GM19467 (cell line): ENCODE data around the gene ARRDC1.
"Not testable (repeated sequence)": the region's sequence is repeated elsewhere in the genome, so short reads cannot be mapped to it uniquely, and the experiment has no call there.

Experiments used
- ATAC-seq: cut with Tn5 transposase; IDR thresholded peaks from one replicate; pipeline ENCODE4 v1.9.1; 2021; ENCODE audit warnings: mild to moderate bottlenecking, moderate library complexity; ENCODE audit not compliant: unreplicated experiment

The ARRDC1 gene

DNA sequence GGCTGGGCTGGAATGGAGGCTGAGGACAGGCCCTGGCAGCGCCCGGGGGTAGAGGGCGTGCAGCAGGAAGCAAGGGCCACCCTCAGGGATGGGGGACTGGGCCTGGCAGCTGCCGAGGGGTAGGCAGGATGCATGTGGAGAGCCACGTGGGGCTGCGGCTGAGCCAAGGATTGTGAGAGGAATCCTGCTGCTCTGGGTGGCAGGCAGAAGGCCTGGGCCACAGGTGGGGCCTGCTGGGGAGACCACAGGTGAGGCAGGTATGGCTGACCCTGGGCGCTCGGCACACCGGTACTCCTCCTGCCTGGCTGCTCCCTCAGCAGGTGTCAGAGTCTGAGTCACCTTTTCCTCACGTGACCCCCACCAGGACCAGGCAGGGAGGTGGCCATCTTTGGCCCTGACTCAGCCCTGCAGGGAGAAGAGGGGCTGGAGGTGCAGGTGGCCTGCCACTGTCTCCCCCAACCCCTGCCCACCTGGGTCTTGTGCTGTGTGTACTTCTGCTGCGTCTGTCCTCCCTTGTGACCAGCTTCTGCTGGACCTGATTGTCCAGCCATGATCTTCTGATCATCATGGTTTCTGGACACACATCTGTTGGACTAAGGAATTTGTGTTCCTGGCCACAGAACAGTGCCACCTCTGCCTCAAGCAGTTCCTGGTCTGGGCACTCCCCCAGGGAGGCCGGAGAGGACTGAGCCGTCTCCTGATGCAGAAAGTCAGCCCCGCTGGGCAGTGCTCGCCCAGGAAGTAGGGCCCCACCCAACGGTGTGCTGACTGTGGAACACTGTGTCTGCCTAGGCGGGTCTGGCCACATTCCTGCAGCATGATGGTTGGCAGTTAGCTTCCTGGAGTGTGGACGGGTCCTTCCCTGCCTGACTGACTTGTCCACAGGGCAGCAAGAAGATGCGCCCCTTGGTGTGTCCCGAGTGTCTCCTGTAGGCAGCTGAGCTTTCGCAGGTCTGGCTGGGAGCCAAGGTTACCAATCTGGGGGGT lies 6.4 kb downstream of the ARRDC1 start:
- ATAC-seq, result no peak

DNA sequence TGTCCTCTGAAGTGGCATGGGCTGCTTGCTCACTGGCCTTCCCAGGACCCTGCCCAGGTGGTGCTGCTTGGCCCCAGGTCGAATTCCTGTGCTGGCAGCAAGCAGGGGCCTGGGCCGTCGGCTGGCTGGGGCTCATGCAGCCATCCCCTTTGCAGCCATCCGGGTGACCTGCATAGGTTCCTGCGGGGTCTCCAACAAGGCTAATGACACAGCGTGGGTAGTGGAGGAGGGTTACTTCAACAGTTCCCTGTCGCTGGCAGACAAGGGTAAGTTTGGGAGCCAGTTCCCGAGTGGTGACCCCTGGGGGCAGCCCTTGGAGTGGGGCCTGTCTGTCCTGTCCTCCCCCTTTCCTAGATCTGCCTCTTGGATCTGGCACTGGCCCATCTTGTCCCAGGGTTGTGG lies 7.3 kb downstream of the ARRDC1 start:
- no peak for ATAC-seq

DNA sequence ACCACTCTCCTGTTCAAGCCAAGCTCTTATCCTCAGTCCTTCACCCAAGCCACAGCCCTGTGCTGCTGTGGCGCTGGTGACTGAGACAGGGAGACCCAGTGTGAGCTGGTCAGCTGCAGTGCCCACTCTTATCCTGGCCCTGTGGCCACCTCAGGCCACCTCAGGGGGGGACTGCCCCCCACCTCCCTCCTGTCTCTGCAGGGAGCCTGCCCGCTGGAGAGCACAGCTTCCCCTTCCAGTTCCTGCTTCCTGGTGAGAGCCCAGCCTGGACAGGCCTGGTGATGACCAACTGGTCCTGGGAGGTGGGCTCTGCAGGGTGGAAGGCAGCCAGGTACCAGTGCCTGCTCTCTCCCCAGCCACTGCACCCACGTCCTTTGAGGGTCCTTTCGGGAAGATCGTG lies 7.8 kb downstream of the ARRDC1 start:
- ATAC-seq, result no peak

DNA sequence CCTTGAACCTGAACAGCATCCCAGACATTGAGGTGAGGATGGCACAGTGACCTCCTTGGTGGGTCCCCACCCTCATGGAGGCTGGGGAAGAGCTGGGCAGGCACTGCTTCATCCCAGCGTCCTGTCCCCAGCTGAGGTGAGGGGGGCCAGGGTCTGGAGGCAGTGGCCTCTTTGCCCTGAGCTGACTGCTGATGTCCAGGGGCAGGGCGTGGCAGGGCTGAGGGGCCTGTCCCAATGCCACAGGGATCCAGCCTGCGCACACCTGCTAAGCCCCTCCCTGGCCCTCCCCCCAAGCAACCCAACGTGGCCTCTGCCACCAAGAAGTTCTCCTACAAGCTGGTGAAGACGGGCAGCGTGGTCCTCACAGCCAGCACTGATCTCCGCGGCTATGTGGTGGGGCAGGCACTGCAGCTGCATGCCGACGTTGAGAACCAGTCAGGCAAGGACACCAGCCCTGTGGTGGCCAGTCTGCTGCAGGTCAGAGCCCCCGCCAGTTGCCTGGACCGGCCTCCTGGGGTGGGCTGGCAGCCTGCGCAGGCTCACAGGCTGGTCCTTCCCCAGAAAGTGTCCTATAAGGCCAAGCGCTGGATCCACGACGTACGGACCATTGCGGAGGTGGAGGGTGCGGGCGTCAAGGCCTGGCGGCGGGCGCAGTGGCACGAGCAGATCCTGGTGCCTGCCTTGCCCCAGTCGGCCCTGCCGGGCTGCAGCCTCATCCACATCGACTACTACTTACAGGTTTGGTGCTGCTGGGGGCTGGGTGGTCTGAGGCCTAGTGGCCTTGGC lies 8.4 kb downstream of the ARRDC1 start:
- no peak for ATAC-seq

DNA sequence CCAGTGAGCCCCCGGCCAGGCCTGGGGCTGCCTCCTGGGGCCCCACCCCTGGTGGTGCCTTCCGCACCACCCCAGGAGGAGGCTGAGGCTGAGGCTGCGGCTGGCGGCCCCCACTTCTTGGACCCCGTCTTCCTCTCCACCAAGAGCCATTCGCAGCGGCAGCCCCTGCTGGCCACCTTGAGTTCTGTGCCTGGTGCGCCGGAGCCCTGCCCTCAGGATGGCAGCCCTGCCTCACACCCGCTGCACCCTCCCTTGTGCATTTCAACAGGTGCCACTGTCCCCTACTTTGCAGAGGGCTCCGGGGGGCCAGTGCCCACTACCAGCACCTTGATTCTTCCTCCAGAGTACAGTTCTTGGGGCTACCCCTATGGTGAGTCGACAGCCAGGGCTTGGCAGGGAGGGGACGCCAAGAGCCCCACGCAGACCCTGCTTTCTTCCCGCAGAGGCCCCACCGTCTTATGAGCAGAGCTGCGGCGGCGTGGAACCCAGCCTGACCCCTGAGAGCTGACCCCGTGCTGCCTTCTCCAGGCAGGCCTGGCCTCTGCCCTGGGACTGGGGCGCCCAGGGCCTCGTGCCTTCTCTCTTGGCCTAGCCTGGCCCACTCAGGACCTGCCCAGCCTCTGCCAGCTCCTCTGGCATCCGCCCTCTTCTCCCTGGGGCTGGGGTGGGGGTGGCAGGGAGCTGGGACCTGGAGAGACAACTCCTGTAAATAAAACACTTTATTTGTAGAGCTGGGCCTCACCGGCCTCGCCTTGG lies 9.3 kb downstream of the ARRDC1 start:
- ATAC-seq, result no peak

DNA sequence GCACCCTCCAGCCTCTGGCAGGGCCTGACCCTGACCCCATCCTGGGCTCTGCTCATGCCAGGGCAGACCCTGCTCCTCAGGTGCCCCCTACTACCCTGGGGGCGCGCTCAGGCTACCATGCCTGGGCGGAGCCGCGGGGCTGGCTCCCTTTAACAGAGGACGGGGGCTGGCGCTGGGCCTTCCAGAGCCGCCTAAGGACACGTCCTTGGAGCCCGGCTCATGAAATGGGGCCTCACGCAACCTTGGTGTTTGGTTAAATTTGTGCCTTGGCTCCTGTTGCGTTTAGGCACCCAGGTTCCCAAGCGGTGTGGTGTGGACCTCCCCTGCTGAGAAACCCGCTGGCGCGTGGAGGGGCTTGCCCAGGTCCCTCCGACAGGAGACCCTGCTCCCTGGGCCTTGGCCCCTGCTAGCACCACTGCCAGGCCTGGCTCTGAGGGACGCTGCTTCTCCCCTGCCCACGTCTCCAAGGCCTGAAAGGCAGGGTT lies 9.9 kb downstream of the ARRDC1 start:
- ATAC-seq, result no peak

DNA sequence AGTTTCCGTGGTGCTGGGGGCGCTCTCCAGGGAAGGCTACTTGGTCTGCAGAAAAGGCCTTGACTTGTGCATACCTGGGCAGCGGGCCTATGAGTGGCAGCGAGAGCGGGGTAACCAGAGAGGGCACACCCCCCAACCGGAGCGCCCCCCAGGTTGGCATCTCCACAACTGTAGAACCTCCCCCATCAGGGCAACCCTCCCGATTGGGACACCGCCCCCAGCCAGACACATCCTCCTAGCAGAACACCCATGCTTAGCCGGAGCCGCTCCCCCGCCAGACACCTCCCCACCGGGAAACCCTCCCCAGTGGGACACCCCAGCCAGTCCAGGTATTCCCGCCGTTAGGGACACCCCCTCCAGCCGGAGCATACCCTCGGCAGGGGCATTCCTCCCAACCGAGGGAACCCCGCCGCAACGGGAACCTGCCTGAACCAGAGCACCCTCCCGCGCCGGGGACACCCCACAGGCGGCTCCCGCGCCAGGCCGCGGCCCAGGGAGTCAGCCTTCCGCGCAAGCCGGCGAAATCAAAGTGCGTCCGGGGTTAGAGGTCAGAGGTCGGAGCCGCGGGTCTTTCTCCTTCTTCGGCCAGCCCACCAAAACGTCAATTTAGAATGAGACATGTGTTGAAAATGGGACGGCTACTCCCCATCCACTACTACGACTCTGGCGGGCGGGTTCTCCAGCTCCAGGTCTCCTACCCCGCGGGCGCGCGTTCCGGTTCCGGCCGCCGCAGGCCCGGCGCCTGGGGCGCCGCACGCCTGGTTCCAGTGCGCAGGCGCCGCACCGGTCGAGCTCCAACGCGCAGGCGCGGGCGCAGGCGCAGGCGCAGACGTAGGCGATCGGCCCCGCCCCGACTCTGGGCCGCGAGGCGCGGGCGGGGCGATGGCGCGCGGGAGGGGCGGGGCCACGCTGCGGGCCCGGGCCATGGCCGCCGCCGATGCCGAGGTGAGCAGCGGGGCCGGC lies 12.9 kb downstream of the ARRDC1 start, which contains the start of gene EHMT1:
Gene EHMT1, plus strand, starts transcription at position 901 of the 963 bp plus-strand sequence. Its CDS starts 24 bp downstream, at position 925.
- peak; percentile 62 for ATAC-seq

DNA sequence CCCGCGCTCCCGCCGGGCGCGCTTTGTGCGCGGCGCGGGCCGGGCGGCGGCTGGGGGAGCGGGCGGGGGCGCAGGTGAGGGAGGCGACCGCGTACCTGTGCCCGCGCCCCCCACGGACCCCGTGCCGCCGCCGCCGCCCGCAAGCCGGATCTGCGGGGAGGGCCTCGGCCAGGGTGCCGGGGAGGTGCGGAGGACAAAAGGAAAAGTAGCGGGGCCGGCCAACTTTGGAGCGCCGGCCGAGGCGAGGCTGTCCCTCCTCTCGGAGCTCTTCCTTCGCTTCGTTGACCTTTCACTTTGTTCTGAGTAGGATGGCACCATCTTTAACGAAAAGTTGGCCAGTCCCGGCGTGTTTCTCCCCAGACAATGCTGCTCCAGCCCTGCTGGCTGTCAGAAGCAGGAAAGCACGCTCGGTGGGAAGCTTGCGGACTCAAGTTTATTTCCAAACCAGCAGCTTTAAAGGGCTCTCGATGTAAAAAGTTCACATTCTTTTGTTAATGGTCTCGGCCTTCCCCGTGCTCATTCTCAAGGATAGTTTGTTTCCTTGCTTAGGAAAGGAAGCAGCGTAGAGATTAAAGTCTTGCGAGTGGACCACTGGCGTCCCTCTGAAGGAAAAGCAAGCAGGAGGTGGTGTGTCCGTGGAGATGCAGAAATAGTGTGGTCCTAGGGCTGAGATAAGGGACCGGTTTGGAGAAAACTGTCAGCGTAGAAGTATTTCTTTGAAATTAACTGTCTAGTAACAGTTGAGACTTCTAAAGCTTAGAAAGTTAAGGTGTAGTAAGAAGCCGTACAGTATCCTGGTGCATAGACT lies 14.0 kb downstream of the ARRDC1 start:
- ATAC-seq, result peak; percentile 20

DNA sequence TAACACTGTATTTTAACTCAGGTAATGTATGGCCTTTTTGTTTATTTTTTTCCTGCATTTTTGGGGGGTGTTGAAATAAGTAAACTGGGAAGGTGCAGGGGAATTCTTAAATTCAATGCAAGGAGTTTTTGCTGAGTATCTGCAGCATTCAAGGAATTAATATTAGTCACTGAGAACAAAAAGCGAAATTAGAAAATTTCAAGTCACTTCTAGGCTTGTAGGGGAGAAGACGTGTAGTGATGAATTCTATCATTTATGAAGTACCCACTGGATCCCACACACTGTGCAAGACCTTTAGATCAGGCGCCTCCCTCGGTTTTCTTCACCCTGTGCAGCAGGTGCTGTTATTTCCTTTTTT lies 14.5 kb downstream of the ARRDC1 start:
- ATAC-seq, result no peak

DNA sequence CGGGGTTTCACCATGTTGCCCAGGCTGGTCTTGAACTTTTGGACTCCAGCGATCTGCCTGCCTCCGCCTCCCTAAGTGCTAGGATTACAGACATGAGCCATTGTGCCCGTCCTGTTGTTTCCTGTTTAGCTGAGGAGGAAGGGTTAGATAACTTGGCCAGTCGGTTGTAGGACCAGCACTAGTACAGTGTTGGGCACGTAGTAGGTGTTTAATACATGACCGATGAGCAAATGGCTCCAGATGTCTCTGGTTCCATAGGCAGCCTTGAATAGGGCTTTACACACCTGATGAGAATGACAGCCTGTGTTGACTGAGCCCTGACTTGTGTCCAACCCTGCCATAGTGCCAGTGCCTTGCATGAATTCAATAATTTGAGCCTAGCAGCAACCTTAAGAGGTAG lies 15.1 kb downstream of the ARRDC1 start:
- ATAC-seq, result no peak

DNA sequence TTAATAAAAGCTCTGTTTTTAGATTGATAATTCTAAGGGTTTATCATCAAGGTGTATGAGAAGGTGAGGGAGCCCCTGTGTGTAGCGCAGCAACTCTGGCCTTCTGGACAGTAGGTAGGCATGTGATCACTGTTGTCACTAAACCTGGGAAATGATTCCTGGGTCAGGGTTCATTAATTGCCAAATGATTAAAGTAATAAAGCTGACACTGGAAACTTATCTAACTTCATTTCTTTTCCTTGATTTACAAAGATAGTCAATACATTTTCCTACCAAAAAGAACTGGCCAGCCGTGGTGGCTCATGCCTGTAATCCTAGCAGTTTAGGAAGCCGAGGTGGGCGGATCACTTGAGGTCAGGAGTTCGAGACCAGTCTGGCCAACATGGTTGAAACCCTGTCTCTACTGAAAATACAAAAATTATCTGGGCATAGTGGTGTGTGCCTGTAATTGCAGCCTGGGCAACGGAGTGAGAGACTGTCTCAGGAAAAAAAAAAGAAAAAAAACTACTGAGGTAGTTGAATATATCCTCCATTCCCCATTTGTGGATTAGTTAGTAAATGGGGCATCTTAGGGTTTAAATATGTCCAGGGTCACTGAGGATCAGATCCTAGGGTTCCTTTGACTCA lies 15.8 kb downstream of the ARRDC1 start:
- ATAC-seq, result no peak

DNA sequence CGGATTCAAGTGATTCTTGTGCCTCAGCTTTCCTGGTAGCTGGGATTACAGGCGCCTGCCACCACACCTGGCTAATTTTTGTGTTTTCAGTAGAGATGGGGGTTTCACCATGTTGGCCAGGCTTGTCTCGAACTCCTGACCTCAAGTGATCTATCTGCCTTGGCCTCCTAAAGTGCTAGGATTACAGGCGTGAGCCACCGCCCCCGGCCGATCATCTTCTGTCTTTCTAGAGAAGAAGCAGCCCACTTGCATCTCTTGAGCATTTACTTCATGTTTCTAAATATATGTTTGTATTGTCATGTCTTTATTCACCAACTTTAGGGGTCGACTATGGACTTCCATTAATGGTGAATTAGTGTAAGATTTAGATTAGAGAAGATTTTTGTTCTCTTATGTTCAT lies 16.7 kb downstream of the ARRDC1 start:
- not testable (repeated sequence) for ATAC-seq

DNA sequence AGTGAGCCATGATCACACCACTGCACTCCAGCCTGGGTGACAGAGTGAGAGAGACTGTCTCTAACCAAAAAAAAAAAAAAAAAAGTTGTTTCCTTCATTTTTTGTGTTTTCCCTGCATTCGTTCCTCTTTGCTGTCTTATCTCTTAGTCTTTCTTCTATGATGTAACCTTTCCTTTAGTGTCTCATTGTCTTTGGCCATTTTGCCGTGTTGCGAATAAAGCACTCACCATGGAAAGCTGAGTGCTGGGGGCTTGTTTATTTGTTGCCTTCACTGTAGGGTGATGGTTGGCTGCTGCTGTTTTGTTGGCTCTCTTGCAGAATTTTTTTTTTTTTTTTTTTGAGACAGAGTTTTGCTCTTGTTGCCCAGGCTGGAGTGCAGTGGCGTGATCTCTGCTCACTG lies 21.0 kb downstream of the ARRDC1 start:
- ATAC-seq, result no peak

DNA sequence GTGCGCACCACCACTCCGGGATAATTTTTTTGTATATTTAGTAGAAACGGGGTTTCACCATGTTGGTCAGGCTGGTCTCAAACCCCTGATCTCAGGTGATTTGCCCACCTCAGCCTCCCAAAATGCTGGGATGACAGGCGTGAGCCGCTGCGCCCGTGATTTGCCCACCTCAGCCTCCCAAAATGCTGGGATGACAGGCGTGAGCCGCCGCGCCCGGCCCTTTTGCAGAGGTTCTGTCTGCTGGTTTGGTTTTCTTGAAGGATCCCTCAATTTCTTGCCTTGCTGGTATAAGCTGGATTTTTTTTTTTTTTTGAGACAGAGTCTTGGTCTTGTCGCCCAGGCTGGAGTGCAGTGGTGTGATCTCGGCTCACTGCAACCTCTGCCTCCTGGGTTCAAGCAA lies 21.9 kb downstream of the ARRDC1 start:
- ATAC-seq, result not testable (repeated sequence)

DNA sequence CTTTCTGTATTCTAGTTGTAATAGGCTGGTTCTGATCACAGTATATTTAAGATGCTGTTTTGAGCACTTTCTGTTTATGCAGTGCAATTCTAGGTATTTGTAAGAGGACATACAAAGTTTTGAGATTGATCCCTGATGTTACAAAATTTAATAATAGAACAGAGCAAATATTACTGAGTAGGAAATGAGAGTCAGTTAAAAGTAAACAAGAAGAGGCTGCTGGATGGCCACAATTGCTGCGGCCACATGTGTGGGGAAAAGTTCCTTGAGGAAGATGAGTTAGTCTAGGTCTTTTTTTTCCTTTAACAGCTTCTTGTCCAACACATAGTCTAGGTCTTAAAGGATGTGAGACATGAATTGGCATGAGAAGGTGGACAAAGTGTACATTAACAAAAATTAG lies 24.6 kb downstream of the ARRDC1 start:
- ATAC-seq, result no peak

DNA sequence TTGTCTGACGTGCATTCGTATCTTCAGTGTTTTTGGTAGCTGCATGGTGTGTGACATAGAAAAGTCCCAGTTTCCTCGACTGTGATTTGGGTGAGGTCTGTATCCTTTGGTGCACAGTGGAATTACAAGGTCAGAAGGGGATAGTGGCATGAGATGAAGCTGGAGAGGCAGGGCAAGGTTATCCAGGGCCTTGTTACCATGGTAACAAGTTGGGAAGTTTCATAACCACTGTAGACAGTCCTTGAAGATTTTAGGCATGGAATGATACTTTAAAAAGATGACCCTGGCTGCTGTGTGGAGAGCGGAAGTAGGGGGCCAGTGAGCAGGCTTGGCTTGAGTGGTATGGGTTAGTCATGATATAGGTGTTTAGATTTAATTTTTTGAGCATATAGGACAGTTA lies 25.2 kb downstream of the ARRDC1 start:
- no peak for ATAC-seq

DNA sequence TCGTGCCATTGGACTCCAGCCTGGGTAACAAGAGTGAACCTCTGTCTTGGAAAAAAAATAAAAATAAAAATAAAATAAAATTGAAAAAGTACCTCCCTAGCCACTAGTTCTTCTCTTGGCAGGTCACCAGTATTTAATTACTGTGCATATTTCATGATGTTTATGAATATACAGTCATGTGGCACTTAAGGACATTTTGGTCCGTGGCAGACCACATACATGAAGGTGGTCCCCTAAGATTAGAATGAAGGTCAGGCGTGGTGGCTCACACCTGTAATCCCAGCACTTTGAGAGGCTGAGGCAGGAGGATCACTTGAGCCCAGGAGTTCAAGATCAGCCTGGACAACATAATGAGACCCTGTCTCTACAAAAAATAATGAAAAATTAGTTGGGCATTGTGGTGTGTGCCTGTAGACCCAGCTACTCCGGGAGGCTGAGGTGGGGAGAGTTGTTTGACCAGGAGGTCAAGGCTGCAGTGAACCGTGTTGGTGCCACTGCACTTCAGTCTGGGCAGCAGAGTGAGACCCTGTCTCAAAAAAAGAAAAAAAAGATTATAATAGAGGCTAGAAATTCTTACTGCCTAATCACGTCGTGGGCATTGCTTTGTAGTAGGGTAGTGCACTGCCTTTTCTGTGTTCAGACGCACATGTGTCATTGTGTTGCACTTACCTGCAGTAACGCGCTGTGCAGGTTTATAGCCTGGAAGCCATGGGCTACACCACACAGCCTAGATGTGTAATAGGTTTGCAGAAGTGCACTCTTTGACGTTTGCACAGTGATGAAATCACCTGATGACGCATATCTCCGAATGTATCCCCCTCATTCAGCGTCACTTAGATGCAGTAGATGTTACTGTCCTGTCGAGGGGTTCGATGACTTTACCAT lies 26.1 kb downstream of the ARRDC1 start:
- ATAC-seq, result no peak
